ENCODE results near the gene TOMM20. TPM values are rescaled to one million over a fixed set of nuclear protein-coding genes. Genes with fewer than 3 reads are reported as not detected.
A peak's percentile ranks its signal among the peaks of the same experiment; 100 is the strongest.

TOMM20 gene
- total RNA-seq, 1 donor from 2014 or later, result 65.7 TPM

- DNase-seq, result no peak
These were observed 4.4 kb upstream of the TOMM20 start for GRCh38 chr1:235133086-235133485.

GRCh38 chr1:235131961-235132360 is 3.3 kb upstream of the TOMM20 start:
- no peak for DNase-seq

GRCh38 chr1:235130766-235131270 is 2.2 kb upstream of the TOMM20 start:
- no peak for DNase-seq

GRCh38 chr1:235129774-235130570 is 1.3 kb upstream of the TOMM20 start:
- no peak for DNase-seq

- DNase-seq, result peak; percentile 19
These were observed 743 bp downstream of the TOMM20 start for GRCh38 chr1:235127732-235128455.

GRCh38 chr1:235127203-235127602 is 1.4 kb downstream of the TOMM20 start:
- peak; percentile 27 for DNase-seq

GRCh38 chr1:235124665-235125064 is 4.0 kb downstream of the TOMM20 start:
- no peak for DNase-seq

- no peak for DNase-seq
These were observed 4.5 kb downstream of the TOMM20 start for GRCh38 chr1:235124111-235124510.

GRCh38 chr1:235122348-235122747 is 6.3 kb downstream of the TOMM20 start:
- no peak for DNase-seq

GRCh38 chr1:235113183-235113917 is 15.3 kb downstream of the TOMM20 start:
- DNase-seq, result no peak

GRCh38 chr1:235112297-235113182 is 16.1 kb downstream of the TOMM20 start:
- no peak for DNase-seq

GRCh38 chr1:235111107-235111506 is 17.5 kb downstream of the TOMM20 start:
- no peak for DNase-seq

- DNase-seq, result no peak
These were observed 19.8 kb downstream of the TOMM20 start for GRCh38 chr1:235108876-235109275.

- no peak for DNase-seq
These were observed 20.4 kb downstream of the TOMM20 start for GRCh38 chr1:235108185-235108593.

GRCh38 chr1:235107368-235108184 is 21.1 kb downstream of the TOMM20 start:
- DNase-seq, result no peak

- DNase-seq, result no peak
These were observed 22.2 kb downstream of the TOMM20 start for GRCh38 chr1:235106457-235106856.

- DNase-seq, result no peak
These were observed 23.3 kb downstream of the TOMM20 start for GRCh38 chr1:235105051-235106043.

GRCh38 chr1:235102993-235103411 is 25.6 kb downstream of the TOMM20 start:
- DNase-seq, result no peak

GRCh38 chr1:235102259-235102582 is 26.4 kb downstream of the TOMM20 start:
- DNase-seq, result no peak
